GM21390 (cell line): Measurements from ENCODE around the gene TCF23.
A peak's percentile ranks its signal among the peaks of the same experiment; 100 is the strongest.
"Not testable (repeated sequence)": the region's sequence is repeated elsewhere in the genome, so short reads cannot be mapped to it uniquely, and the experiment has no call there.

Experiments
- ATAC-seq: cut with Tn5 transposase; IDR thresholded peaks from one replicate; pipeline ENCODE4 v1.9.1; 2021; ENCODE audit not compliant: unreplicated experiment

TCF23 gene

DNA sequence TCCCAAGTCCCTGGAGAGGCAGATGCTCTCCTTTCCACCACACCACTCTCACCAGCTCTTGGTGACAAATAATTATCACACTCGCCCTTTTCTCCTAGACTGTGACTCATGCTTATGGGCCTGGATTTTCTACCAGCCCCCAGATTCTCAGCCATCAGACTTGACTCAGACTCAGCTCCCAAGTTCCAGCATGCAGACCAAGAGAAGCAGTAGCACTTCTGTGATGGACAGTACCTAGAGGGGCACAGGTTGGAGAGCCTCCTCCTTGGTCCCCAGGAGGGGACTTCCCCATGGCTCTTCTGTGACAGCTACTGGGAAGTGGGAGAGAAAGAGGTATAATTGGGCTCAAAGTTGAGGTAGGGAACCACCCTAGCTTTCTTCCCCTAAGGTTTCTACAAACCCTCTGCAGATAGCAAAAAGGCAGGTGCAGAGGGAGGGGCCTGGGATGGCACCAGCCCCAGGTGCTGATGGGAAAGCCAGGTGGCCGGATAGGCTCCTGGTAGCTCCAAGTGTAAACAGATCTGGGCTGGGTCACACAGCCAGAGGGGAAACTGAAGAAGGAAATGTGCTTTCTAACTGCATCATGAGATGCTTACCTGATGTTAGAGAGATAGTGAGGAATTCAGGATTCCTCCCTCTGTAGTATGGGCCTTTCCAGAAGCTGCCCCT, 4.1 kb downstream of the TCF23 start:
- no peak for ATAC-seq

GRCh38 chr2:27154488-27154887, 5.7 kb downstream of the TCF23 start:
- no peak for ATAC-seq

DNA sequence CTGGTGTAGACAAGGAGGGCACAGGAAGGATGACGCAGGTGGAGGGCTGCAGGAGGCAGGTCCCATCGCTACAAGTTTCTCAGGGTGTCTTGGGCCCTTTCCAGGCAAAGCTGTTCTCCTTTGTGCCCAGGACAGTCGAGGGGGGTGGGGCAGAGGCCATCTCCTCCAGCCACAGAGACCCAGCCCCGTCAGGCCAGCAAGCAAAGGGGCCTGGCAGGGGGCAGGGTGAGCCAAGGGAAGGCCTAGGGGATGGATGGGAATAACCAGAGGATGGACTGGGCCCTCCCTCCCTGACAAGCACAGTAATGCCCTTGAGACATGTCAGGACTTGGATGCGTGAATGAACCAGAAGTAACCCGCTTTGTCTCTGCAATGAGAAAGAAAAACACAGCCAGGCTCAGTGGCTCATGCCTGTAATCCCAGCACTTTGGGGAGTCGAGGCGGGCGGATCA, 6.3 kb downstream of the TCF23 start:
- no peak for ATAC-seq

DNA sequence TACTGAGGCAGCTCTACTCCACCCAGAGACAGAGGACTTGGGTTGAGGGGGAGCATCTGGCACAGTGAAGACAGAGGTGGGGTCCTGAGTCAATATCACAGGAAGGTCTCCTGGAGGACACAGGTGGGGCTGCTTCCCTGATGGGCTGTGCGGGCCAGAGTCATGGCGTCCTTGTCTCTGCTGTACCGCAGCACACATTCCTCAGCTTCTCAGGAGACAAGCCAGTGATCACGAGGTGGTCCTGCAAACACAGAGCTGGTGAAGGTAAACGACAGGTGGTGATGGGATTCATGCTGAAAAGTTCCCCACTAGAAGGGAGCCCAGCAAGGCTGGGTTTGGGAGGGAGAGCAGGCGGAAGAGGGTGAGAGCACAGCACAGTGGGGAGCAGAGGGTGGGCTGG, 9.7 kb downstream of the TCF23 start:
- no peak for ATAC-seq

- no peak for ATAC-seq
These were observed 10.5 kb downstream of the TCF23 start for GRCh38 chr2:27159271-27159670.

DNA sequence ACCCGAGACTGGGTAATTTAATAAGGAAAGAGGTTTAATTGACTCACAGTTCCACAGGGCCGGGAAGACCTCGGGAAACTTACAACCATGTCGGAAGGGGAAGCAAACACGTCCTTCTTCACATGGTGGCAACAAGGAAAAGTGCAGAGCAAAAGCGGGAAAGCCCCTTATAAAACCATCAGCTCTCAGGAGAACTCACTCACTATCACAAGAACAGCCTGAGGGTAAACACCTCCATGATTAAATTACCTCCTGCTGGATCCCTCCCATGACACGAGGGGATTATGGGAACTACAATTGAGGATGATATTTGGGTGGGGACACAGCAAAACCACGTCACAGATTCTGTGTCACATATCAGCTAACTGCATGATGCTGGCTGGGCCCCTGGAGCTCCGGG, 11.4 kb downstream of the TCF23 start:
- ATAC-seq = no peak

DNA sequence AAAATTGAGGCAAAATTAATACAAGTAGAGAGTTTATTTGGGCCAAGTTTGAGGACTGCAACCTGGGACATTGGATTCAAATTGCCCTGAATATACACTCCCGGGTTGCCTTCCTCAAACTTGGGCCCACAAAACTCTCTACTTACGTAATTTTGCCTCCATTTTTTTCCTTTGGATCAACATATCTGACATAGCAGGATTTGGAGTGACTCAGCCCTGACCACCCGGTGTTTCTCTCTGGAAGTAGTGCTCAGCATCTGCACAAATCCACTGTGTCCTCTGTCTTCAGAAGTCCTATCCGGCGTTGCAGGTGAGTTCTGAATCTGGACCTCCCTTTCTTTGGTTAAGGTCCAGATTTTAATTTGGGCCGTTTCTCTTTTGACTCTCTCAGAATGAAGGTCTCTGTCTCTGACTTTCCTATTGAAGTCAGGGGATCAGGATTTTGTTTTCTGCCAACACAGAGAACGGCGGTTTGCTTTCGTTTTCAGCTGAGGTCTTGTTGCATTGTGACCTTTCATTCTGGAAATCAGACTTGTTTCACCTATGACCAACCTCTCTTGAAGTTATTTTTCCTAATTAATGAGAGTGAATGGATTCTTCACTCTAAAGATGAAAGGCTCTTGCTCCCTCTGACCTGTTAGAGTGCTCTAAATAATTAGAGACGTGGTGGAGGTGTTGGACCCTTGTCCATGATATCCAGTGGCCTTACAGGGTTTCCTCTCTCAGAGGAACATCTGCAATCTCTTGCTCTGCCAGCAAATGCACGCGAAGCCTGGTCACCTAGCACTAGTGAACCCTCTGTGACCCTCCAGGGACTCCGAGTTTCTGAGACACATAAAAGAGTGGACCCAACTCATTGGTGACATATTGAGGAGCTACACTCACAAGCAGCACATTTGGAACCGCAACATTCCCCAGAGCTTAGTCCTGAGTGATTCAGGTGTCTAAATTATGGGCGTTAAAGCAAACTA, 13.6 kb downstream of the TCF23 start:
- no peak for ATAC-seq

- ATAC-seq = peak; percentile 66
These were observed 16.4 kb downstream of the TCF23 start for GRCh38 chr2:27164960-27165763.

DNA sequence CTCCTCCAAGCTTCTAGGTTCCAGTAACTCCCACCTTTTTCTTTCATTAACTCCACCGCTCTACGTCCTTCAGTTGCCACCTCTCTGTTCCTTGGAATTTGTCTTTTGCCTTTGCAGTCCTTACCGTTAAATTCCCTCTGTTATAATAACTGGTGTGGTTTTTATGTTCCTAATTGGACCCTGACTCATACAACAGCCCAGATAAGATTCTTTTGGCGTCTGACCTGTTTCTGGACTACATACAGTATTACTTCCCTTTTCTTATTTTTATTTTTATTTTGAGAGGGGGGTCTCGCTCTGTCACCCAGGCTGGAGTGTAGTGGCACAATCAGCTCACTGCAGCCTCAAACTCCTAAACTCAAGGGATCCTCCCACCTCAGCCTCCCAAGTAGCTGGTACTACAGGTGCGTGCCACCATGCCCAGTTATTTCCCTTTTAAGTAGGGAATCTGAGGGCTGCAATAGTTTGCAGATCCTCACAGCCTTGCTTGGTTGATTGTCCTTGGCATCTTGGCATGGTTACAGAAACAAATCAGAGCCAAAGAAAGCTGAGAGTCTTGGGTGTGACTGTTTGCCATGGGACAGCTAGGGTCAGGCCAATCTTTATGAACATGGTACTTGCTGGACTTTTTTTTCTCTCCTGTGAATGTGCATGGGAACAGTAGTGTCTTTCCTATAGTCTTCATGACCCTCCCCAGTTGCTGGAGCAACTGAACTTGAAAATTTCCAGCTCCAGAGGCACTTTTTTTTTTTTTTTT, 22.0 kb downstream of the TCF23 start:
- ATAC-seq = no peak

- ATAC-seq = no peak
These were observed 22.6 kb downstream of the TCF23 start for GRCh38 chr2:27171351-27171848.

DNA sequence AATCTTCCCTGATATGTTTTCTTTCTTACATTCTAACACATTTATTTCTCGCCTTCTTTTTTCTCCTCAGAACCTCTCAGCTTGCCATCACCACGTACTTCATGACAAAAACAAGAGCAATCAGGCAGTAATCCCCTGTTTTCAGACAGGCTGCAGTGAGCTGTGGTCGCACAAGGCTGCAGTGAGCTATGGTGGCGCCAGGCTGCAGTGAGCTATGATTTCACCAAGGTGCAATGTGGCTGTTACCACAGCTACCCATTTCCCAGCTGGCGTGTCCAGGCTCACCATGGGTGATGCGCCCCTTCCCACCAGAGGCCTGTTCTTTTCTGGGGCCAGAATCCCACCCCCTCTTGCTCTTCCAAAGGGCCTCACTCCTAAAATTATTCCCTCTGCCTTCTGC, 25.8 kb downstream of the TCF23 start:
- no peak for ATAC-seq

DNA sequence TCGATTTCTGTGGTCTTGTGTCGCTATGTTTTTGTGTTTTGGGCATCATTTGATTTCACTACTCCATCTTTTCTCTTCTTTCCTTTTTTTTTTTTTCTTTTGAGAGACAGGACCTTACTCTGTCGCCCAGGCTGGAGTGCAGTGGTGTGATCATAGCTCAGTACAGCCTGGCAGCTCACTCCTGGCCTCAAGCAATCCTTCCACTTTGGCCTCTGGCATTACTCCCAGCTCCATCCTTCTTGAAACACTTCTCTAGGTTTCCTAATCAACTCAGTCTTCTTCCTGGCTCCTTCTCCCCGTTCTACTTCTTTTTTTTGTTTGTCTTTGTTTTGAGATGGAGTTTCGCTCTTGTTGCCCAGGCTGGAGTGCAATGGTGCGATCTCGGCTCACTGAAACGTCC, 26.5 kb downstream of the TCF23 start:
- ATAC-seq = no peak

- not testable (repeated sequence) for ATAC-seq
These were observed 27.0 kb downstream of the TCF23 start for GRCh38 chr2:27175781-27176180.

DNA sequence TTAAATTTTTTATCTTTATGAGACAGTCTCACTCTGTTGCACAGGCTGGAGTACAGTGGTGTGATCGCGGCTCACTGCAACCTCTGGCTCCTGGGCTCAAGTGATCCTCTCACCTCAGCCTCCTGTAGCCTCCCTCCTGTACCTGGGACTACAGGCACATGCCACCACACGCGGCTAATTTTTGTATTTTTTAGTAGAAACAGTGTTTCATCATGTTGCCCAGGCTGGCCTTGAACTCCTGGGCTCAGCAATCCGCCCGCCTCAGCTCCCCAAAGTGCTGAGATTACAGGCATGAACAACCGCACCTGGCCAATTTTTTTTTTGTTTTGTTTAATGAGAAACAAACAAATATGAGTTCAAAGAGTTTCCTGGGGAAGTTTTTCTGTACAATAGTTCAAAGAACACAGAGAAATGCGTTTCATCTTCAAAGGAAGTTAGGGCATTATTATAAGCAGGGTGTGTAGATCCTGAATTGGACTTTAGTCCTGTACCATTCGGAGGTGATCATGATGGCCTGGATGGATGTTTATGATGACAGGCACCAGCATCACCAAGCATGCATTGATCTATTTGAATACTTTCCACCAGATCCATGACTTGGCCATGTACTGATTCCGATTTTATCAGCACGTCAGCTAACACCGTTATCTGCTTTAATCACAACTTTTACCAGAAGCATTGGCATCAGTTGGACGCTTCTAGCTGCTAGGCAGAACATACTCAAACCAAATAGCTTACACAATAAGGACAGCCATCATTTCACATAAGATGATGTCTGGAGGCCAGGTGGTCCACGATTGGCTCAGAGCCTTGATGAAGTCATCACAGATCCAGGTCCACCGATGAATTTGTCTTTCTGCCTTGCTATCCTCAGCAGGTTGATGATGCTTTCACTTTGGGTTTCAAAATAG, 28.9 kb downstream of the TCF23 start:
- ATAC-seq = no peak

DNA sequence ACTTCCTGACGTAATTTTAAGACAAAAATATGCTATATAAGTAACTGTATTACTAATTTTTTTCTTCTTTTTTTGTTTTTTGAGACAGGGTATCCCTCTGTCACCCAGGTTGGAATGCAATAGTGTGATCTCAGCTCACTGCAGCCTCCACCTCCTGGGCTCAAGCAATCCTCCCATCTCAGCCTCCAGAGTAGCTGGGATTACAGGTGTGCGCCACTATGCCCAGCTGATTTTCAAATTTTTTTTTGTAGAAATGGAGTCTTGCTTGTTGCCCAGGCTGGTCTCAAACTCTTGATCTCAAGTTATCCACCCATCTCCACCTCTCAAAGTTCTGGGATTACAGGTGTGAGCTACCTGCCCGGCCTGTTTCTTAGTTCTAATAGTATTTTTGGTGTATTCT, 29.7 kb downstream of the TCF23 start:
- ATAC-seq = no peak

- no peak for ATAC-seq
These were observed 30.7 kb downstream of the TCF23 start for GRCh38 chr2:27179344-27180000.

DNA sequence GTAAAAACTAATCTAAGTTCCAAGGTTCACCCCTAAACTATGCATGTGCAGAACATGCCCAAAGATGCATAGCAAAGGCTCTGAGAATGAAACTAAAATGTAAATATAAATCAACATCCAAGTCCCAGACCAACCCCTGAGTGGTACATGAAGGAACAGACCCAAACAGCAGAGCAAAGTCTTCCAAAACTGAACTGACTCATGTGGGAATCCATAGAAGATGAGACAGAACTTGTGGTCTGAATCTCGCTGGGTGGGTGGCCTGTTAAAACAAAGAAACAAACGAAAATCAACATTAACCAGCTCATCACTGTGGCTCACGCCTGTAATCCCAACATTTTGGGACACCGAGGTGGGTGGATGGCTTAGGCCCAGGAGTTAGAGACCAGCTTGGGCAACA, 33.5 kb downstream of the TCF23 start:
- ATAC-seq = no peak

DNA sequence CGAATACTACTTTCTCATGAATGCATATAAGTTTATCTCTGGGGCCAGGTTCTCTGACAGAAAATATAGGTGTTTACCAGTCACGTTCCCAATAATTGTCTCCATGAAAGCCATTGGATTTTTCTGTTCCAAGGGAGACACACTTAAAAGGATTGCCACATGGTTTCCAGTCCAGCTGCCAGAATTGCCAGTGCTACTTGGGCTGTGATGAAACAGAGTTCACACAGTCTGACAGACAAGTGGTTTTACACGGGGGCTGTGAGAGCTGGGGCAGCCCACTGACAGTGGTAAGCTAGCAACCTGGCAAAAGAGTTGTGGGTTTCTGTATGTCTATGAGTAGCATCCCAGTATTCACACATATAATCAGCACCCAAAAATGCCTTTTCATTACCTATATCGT, 35.3 kb downstream of the TCF23 start:
- no peak for ATAC-seq
